SK-N-SH (cell line): Measurements from ENCODE around the gene SPRR3. TPM values are rescaled to one million over a fixed set of nuclear protein-coding genes. Genes with fewer than 3 reads are reported as not detected.

Experiments used
- CTCF ChIA-PET: fragments of 300-600, 350-600 bp; formaldehyde crosslinking; extraction: SDS; loops from one replicate; lab custom pipeline; 2021; lab: Yijun Ruan, JAX
- POLR2A ChIA-PET: fragments of 350-600 bp; sonication (Branson Sonifier 250); formaldehyde crosslinking; extraction: SDS; loops from one replicate; lab custom pipeline; 2020; ENCODE audit warnings: antibody characterized with exemption, inconsistent platforms; lab: Yijun Ruan, JAX
- DNase-seq: peaks from one replicate; pipeline ENCODE4 v3.0.0; 2012
- H2AFZ ChIP-seq: fragments of 200-600 bp; sonication (generic); 2 replicates; pipeline ENCODE4 v1.8.1; 2016; ENCODE audit warnings: antibody characterized with exemption, mild to moderate bottlenecking, low read depth
- H3F3A ChIP-seq: fragments of 200-600 bp; sonication (generic); replicated peaks from 2 replicates; pipeline ENCODE3; 2016; ENCODE audit warnings: antibody characterized with exemption, mild to moderate bottlenecking; ENCODE audit not compliant: insufficient read depth
- H3K27ac ChIP-seq, 2 experiments: fragments of 200-500 bp in 1 of 2; fragments of 200-600 bp in 1 of 2; sonication (Bioruptor generic) in 1 of 2; sonication (generic), shearing (Covaris generic) in 1 of 2; 2 replicates each; pipeline versions ENCODE4 v1.5.1 to v1.6.1; 2014 to 2016; ENCODE audit warnings: low read depth in 2 of 2, inconsistent platforms in 1 of 2, low read length in 1 of 2, mild to moderate bottlenecking in 1 of 2, mixed read lengths in 1 of 2
- H3K27me3 ChIP-seq: fragments of 200-600 bp; sonication (generic), shearing (Covaris generic); 2 replicates; pipeline ENCODE4 v1.6.1; 2016; ENCODE audit warnings: mixed run types; ENCODE audit not compliant: insufficient read depth
- H3K36me3 ChIP-seq, 2 experiments: fragments of 200-500 bp in 1 of 2; fragments of 200-600 bp in 1 of 2; sonication (Bioruptor generic) in 1 of 2; sonication (generic) in 1 of 2; replicated peaks in 1 of 2; 2 replicates each; pipeline versions ENCODE3 to v1.5.1; 2014 to 2016; ENCODE audit warnings: low read length in 1 of 2, mild to moderate bottlenecking in 1 of 2; ENCODE audit not compliant: insufficient read depth in 2 of 2, control insufficient read depth in 1 of 2
- H3K4me1 ChIP-seq, 2 experiments: fragments of 200-500 bp in 1 of 2; fragments of 200-600 bp in 1 of 2; sonication (Bioruptor generic) in 1 of 2; sonication (generic), shearing (Covaris generic) in 1 of 2; 2 replicates each; pipeline versions ENCODE4 v1.5.1 to v1.6.1; 2014 to 2016; ENCODE audit warnings: low read depth in 1 of 2, low read length in 1 of 2, mixed run types in 1 of 2; ENCODE audit not compliant: insufficient read depth in 2 of 2, control insufficient read depth in 1 of 2
- H3K4me2 ChIP-seq: fragments of 200-600 bp; sonication (generic), shearing (Covaris generic); 2 replicates; pipeline ENCODE4 v1.6.1; 2017; ENCODE audit warnings: mixed run types
- H3K4me3 ChIP-seq, 2 experiments: fragments of 200-500 bp in 1 of 2; fragments of 200-600 bp in 1 of 2; sonication (Bioruptor generic) in 1 of 2; sonication (generic), shearing (Covaris generic) in 1 of 2; 2 replicates each; pipeline versions ENCODE4 v1.5.1 to v1.8.1; 2014 to 2016; ENCODE audit warnings: low read depth in 2 of 2, inconsistent platforms in 1 of 2, low read length in 1 of 2, mild to moderate bottlenecking in 1 of 2, mixed read lengths in 1 of 2, moderate library complexity in 1 of 2
- H3K79me2 ChIP-seq: fragments of 200-600 bp; sonication (generic); 2 replicates; pipeline ENCODE4 v1.8.1; 2017; ENCODE audit warnings: mild to moderate bottlenecking; ENCODE audit not compliant: insufficient read depth
- H3K9ac ChIP-seq: fragments of 200-600 bp; sonication (generic); 2 replicates; pipeline ENCODE4 v1.6.1; 2017; ENCODE audit warnings: mixed run types
- H3K9me2 ChIP-seq: fragments of 200-600 bp; sonication (generic); 2 replicates; pipeline ENCODE4 v1.6.1; 2017; ENCODE audit warnings: mixed run types
- H3K9me3 ChIP-seq: fragments of 200-600 bp; sonication (generic); 2 replicates; pipeline ENCODE4 v1.6.1; 2017; ENCODE audit warnings: mixed run types, mild to moderate bottlenecking, moderate library complexity
- H4K20me1 ChIP-seq: fragments of 200-600 bp; sonication (generic); 2 replicates; pipeline ENCODE4 v1.6.1; 2017; ENCODE audit warnings: mild to moderate bottlenecking, mixed run types; ENCODE audit not compliant: insufficient read depth
- CHD2 ChIP-seq: fragments of 150-350 bp; IDR thresholded peaks from 2 replicates; pipeline ENCODE4 v1.6.1; 2018; ENCODE audit warnings: low read length; ENCODE audit not compliant: partially characterized antibody
- EZH2phosphoT487 ChIP-seq: fragments of 200-600 bp; sonication (generic); IDR thresholded peaks from 2 replicates; pipeline ENCODE4 v1.6.1; 2017; ENCODE audit warnings: low read depth, mixed run types, mild to moderate bottlenecking, antibody characterized with exemption, moderate library complexity, borderline replicate concordance
- FOXJ3 ChIP-seq: sonication (generic); formaldehyde crosslinking; IDR thresholded peaks from 2 replicates; pipeline ENCODE4 v1.5.1; 2020; ENCODE audit warnings: mild to moderate bottlenecking, missing genetic modification reagents
- FOXM1 ChIP-seq: IDR thresholded peaks from 2 replicates; pipeline ENCODE4 v1.4.0; 2012; ENCODE audit warnings: low read depth, mild to moderate bottlenecking
- GATA2 ChIP-seq: sonication (generic); formaldehyde crosslinking; IDR thresholded peaks from 2 replicates; pipeline ENCODE4 v1.5.0; 2020; ENCODE audit warnings: mild to moderate bottlenecking, missing genetic modification reagents
- IRF3 ChIP-seq: fragments of 150-350 bp; IDR thresholded peaks from 2 replicates; pipeline ENCODE4 v1.6.1; 2016; ENCODE audit warnings: mild to moderate bottlenecking, low read depth, low read length
- JUND ChIP-seq: IDR thresholded peaks from 2 replicates; pipeline ENCODE4 v1.4.0; 2012
- MEF2A ChIP-seq: IDR thresholded peaks from 2 replicates; pipeline ENCODE4 v1.4.0; 2012; ENCODE audit warnings: low read depth, borderline replicate concordance
- MXI1 ChIP-seq: IDR thresholded peaks from 2 replicates; pipeline ENCODE4 v1.6.1; 2012; ENCODE audit warnings: mild to moderate bottlenecking, low read depth, low read length, improper control_type of control experiment
- POLR2AphosphoS5 ChIP-seq: IDR thresholded peaks from 2 replicates; pipeline ENCODE4 v1.6.1; 2012; ENCODE audit warnings: low read depth, low read length
- RAD21 ChIP-seq: IDR thresholded peaks from 2 replicates; pipeline ENCODE4 v1.6.1; 2012; ENCODE audit warnings: mild to moderate bottlenecking, low read length
- RCOR1 ChIP-seq: fragments of 150-350 bp; IDR thresholded peaks from 2 replicates; pipeline ENCODE4 v1.6.1; 2017; ENCODE audit warnings: antibody characterized with exemption, low read length
- REST ChIP-seq: IDR thresholded peaks from 2 replicates; pipeline ENCODE4 v1.6.1; 2012; ENCODE audit warnings: mild to moderate bottlenecking, low read depth, low read length, moderate library complexity
- RFX5 ChIP-seq: IDR thresholded peaks from 2 replicates; pipeline ENCODE4 v1.6.1; 2012; ENCODE audit warnings: mild to moderate bottlenecking, improper control_type of control experiment, low read length
- RXRA ChIP-seq: IDR thresholded peaks from 2 replicates; pipeline ENCODE4 v1.4.0; 2012; ENCODE audit warnings: low read depth, mild to moderate bottlenecking, borderline replicate concordance
- TAF1 ChIP-seq: IDR thresholded peaks from 2 replicates; pipeline ENCODE4 v1.6.1; 2012; ENCODE audit warnings: low read depth, mild to moderate bottlenecking, low read length, moderate library complexity, borderline replicate concordance
- TCF12 ChIP-seq: IDR thresholded peaks from 2 replicates; pipeline ENCODE4 v1.4.0; 2012
- TEAD4 ChIP-seq: IDR thresholded peaks from 2 replicates; pipeline ENCODE4 v1.4.0; 2012; ENCODE audit warnings: mild to moderate bottlenecking, borderline replicate concordance; ENCODE audit not compliant: insufficient read depth
- YY1 ChIP-seq: IDR thresholded peaks from 2 replicates; pipeline ENCODE4 v1.4.0; 2012; ENCODE audit warnings: low read depth, mild to moderate bottlenecking
- WGBS: methylation state at CpG from one replicate; pipeline ENCODE4 v1.1.6; 2017; ENCODE audit warnings: low lambda C conversion rate; 5-methylcytosine and 5-hydroxymethylcytosine counted together
- polyA plus RNA-seq, 3 experiments: library from polyadenylated mRNA; depleted of rRNA; stranded (reverse); fragments of >200 nt; gene quantifications; 2 replicates each; pipeline ENCODE4 v1.2.3, GENCODE V29; 2012
- TF ChIP-seq, protein P1 (sequence below): IDR thresholded peaks from 2 replicates; pipeline ENCODE4; 2012
- TF ChIP-seq, protein P2 (sequence below): fragments of 200-600 bp; sonication (generic); IDR thresholded peaks from 2 replicates; pipeline ENCODE4 v1.6.1; 2017; ENCODE audit warnings: antibody characterized with exemption, mild to moderate bottlenecking, moderate library complexity

SPRR3 gene
- polyA plus RNA-seq, 1 of the 3 experiments (the other 2 are of a cell fraction) = not detected

- TF ChIP-seq MXI1 (no peak), TAF1 (no peak), POLR2AphosphoS5 (no peak), RAD21 (no peak), RFX5 (no peak), YY1 (no peak), JUND (no peak), FOXJ3 (no peak)
- TF ChIP-seq, protein P1, sequence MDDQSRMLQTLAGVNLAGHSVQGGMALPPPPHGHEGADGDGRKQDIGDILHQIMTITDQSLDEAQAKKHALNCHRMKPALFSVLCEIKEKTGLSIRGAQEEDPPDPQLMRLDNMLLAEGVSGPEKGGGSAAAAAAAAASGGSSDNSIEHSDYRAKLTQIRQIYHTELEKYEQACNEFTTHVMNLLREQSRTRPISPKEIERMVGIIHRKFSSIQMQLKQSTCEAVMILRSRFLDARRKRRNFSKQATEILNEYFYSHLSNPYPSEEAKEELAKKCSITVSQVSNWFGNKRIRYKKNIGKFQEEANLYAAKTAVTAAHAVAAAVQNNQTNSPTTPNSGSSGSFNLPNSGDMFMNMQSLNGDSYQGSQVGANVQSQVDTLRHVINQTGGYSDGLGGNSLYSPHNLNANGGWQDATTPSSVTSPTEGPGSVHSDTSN = no peak
- TF ChIP-seq, all 33 proteins: peak for 0
- Histone ChIP-seq H3F3A (no peaks in the 10 kb centered on the region), H3K9ac (no peak overlapping the region), H3K4me3 (no peak overlapping the region), H2AFZ (no peak overlapping the region), H3K9me3 (no peaks in the 10 kb centered on the region), H3K4me2 (no peak overlapping the region), H3K79me2 (no peaks in the 10 kb centered on the region), H3K27me3 (peaks cover 4% of the 10 kb centered on the region; the same call in 1 of the 2 replicates), H3K4me1 (no peaks in the 10 kb centered on the region), H4K20me1 (no peaks in the 10 kb centered on the region), H3K9me2 (no peaks in the 10 kb centered on the region), H3K27ac (no peak overlapping the region), H3K36me3 (no peaks in the 10 kb centered on the region)
- DNase-seq = no peak
- ChIA-PET CTCF (no interaction called here), POLR2A (no interaction called here)
- 4% methylated on average over 7 of the region's 7 CpGs for WGBS
Observed at GRCh38 chr1:152997901-152998300, 3.6 kb upstream of the SPRR3 start.

GRCh38 chr1:152998476-152998875, 3.1 kb upstream of the SPRR3 start:
- no peaks in the 10 kb centered on the region for H3K79me2 ChIP-seq

More at GRCh38 chr1:152998476-152998875, 3.1 kb upstream of the SPRR3 start:
- Histone ChIP-seq H3K36me3 (no peaks in the 10 kb centered on the region), H3K9ac (no peak overlapping the region), H3K4me1 (no peaks in the 10 kb centered on the region), H3K4me3 (no peak overlapping the region), H3K9me2 (no peaks in the 10 kb centered on the region), H3K4me2 (no peak overlapping the region), H4K20me1 (no peaks in the 10 kb centered on the region), H3K27ac (no peak overlapping the region), H3K27me3 (no peaks in the 10 kb centered on the region; the same call in 1 of the 2 replicates), H2AFZ (no peak overlapping the region), H3F3A (no peaks in the 10 kb centered on the region), H3K9me3 (no peaks in the 10 kb centered on the region)
- 8% methylated on average over 3 of the region's 4 CpGs for WGBS
- POLR2A ChIA-PET = no interaction called here
- CTCF ChIA-PET = no interaction called here
- TF ChIP-seq RXRA (no peak), GATA2 (CRISPR knock-in tag) (no peak), IRF3 (no peak), FOXM1 (no peak), REST (no peak), RCOR1 (no peak), TCF12 (no peak), CHD2 (no peak), POLR2AphosphoS5 (no peak), TEAD4 (no peak), RAD21 (no peak), MEF2A (no peak), EZH2phosphoT487 (no peak)
- TF ChIP-seq, protein P2, sequence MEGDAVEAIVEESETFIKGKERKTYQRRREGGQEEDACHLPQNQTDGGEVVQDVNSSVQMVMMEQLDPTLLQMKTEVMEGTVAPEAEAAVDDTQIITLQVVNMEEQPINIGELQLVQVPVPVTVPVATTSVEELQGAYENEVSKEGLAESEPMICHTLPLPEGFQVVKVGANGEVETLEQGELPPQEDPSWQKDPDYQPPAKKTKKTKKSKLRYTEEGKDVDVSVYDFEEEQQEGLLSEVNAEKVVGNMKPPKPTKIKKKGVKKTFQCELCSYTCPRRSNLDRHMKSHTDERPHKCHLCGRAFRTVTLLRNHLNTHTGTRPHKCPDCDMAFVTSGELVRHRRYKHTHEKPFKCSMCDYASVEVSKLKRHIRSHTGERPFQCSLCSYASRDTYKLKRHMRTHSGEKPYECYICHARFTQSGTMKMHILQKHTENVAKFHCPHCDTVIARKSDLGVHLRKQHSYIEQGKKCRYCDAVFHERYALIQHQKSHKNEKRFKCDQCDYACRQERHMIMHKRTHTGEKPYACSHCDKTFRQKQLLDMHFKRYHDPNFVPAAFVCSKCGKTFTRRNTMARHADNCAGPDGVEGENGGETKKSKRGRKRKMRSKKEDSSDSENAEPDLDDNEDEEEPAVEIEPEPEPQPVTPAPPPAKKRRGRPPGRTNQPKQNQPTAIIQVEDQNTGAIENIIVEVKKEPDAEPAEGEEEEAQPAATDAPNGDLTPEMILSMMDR = no peak
- no peak for DNase-seq
